B cell (primary cell): ENCODE data around the gene SNX32. TPM values are rescaled to one million over a fixed set of nuclear protein-coding genes. Genes with fewer than 3 reads are reported as not detected.

Experiments used
- ATAC-seq: fragments of 200-7000 bp; cut with Tn5 transposase; one replicate; pipeline ENCODE4 v1.10.0; 2021; ENCODE audit warnings: low read depth, mild to moderate bottlenecking, moderate number of reproducible peaks, moderate library complexity
- CTCF ChIA-PET: fragments of 350-600 bp; sonication (Branson Sonifier 250); formaldehyde crosslinking; loops from one replicate; lab custom pipeline; 2021; ENCODE audit warnings: antibody characterized with exemption, inconsistent platforms; lab: Charles Lee
- POLR2A ChIA-PET: fragments of 350-600 bp; sonication (Branson Sonifier 250); formaldehyde crosslinking; loops from one replicate; lab custom pipeline; 2021; ENCODE audit warnings: antibody characterized with exemption; lab: Charles Lee
- DNase-seq: peaks from one replicate; pipeline ENCODE4 v3.0.0; 2013
- H2AFZ ChIP-seq: 2 replicates; pipeline ENCODE4 v1.6.1; 2012; ENCODE audit warnings: mild to moderate bottlenecking, low read depth, low read length; ENCODE audit not compliant: insufficient read depth, poor library complexity, severe bottlenecking
- H3K27ac ChIP-seq, 2 donors: 1 replicate in 1 of 2; 2 replicates in 1 of 2; pipeline ENCODE4 v1.5.1; 2012 to 2013; ENCODE audit warnings: low read length in 2 of 2, mild to moderate bottlenecking in 2 of 2, moderate library complexity in 1 of 2
- H3K27me3 ChIP-seq, 4 experiments: fragments of 200-600 bp in 1 of 4; sonication (generic) in 1 of 4; replicated peaks in 1 of 4; 1 replicate in 2 of 4; 2 replicates in 2 of 4; pipeline versions ENCODE4 v1.6.1 to v1.7.0; 2013 to 2016; ENCODE audit warnings: low read length in 3 of 4, mild to moderate bottlenecking in 2 of 4, mixed read lengths in 1 of 4, moderate library complexity in 1 of 4; ENCODE audit not compliant: insufficient read depth in 4 of 4, control insufficient read depth in 3 of 4; ENCODE audit errors: control extremely low read depth in 1 of 4
- H3K36me3 ChIP-seq, 2 experiments: replicated peaks in 1 of 2; 1 replicate in 1 of 2; 2 replicates in 1 of 2; pipeline versions ENCODE4 v1.6.1 to v1.7.1; 2013; ENCODE audit warnings: low read length in 1 of 2; ENCODE audit not compliant: insufficient read depth in 2 of 2, control insufficient read depth in 1 of 2; ENCODE audit errors: control extremely low read depth in 1 of 2, extremely low read depth in 1 of 2
- H3K4me1 ChIP-seq, 2 donors: fragments of 200-600 bp in 1 of 2; sonication (generic) in 1 of 2; 1 replicate in 1 of 2; 2 replicates in 1 of 2; pipeline versions ENCODE4 v1.5.1 to v1.6.1; 2013 to 2017; ENCODE audit warnings: low read length in 2 of 2; ENCODE audit not compliant: control insufficient read depth in 2 of 2, insufficient read depth in 2 of 2
- H3K4me2 ChIP-seq: replicated peaks from 2 replicates; pipeline ENCODE3; 2012; ENCODE audit warnings: mild to moderate bottlenecking, low read depth, low read length; ENCODE audit not compliant: poor library complexity, severe bottlenecking
- H3K4me3 ChIP-seq, 5 experiments: fragments of 200-600 bp in 1 of 5; sonication (generic) in 1 of 5; 1 replicate in 3 of 5; 2 replicates in 2 of 5; pipeline versions ENCODE4 v1.5.1 to v1.7.0; 2011 to 2016; ENCODE audit warnings: low read length in 4 of 5, mild to moderate bottlenecking in 4 of 5, low read depth in 2 of 5, control low read depth in 1 of 5, moderate library complexity in 1 of 5; ENCODE audit not compliant: insufficient read depth in 1 of 5; ENCODE audit errors: control extremely low read depth in 1 of 5, extremely low read depth in 1 of 5
- H3K79me2 ChIP-seq: fragments of 200-600 bp; sonication (generic); one replicate; pipeline ENCODE4 v1.6.0; 2016; ENCODE audit warnings: low read length; ENCODE audit not compliant: control insufficient read depth, insufficient read depth
- H3K9ac ChIP-seq: fragments of 200-600 bp; sonication (generic); 2 replicates; pipeline ENCODE4 v1.6.1; 2017; ENCODE audit warnings: mild to moderate bottlenecking, low read length, moderate library complexity
- H3K9me3 ChIP-seq, 3 donors: one replicate each; pipeline versions ENCODE4 v1.6.1 to v1.7.1; 2013; ENCODE audit warnings: low read length in 2 of 3; ENCODE audit not compliant: control insufficient read depth in 2 of 3, insufficient read depth in 1 of 3; ENCODE audit errors: control extremely low read depth in 1 of 3
- H4K20me1 ChIP-seq: 2 replicates; pipeline ENCODE4 v1.6.0; 2012; ENCODE audit warnings: mild to moderate bottlenecking, low read length; ENCODE audit not compliant: insufficient read depth, control insufficient read depth, poor library complexity, severe bottlenecking
- H3K27ac Mint-ChIP-seq: one replicate; pipeline ENCODE4 v1.8.0; 2021; ENCODE audit warnings: mixed read lengths
- H3K27me3 Mint-ChIP-seq: one replicate; pipeline ENCODE4 v1.8.0; 2021; ENCODE audit warnings: mixed read lengths
- H3K4me1 Mint-ChIP-seq: one replicate; pipeline ENCODE4 v1.8.0; 2021; ENCODE audit warnings: mixed read lengths
- H3K4me3 Mint-ChIP-seq: one replicate; pipeline ENCODE4 v1.8.0; 2021; ENCODE audit warnings: mixed read lengths
- H3K9me3 Mint-ChIP-seq: one replicate; pipeline ENCODE4 v1.8.0; 2022; ENCODE audit warnings: mixed read lengths; ENCODE audit not compliant: insufficient read depth
- EZH2 ChIP-seq: IDR thresholded peaks from 2 replicates; pipeline ENCODE4 v1.6.1; 2012; ENCODE audit warnings: borderline replicate concordance, low read depth, mild to moderate bottlenecking, moderate library complexity, low read length; ENCODE audit not compliant: insufficient read depth, poor library complexity, severe bottlenecking
- whole genome bisulfite sequencing: methylation state at CpG from one replicate; pipeline ENCODE4 v1.1.5; 2013; ENCODE audit warnings: missing lambda C conversion rate; ENCODE audit not compliant: insufficient coverage; 5-methylcytosine and 5-hydroxymethylcytosine counted together
- intact Hi-C: fragments of 100-400 bp; cut with micrococcal nuclease; formaldehyde crosslinking; loops from one replicate; pipeline ENCODE4 v1.10.0; 2022
- polyA plus RNA-seq: library from polyadenylated mRNA; depleted of rRNA; stranded (reverse); fragments of >200 nt; gene quantifications from 2 replicates; pipeline ENCODE4 v1.2.3, GENCODE V29; 2012
- total RNA-seq, 2 donors: library from RNA; stranded (reverse); fragments of 120-200 nt in 1 of 2; gene quantifications; 1 replicate in 1 of 2; 2 replicates in 1 of 2; pipeline versions ENCODE4 v1.2.3 to v1.2.4, GENCODE V29; 2013 to 2022
- TF ChIP-seq, protein P1 (sequence below): fragments of 200-600 bp; IDR thresholded peaks from one replicate; pipeline ENCODE4 v1.8.0; 2022; ENCODE audit warnings: antibody characterized with exemption, mild to moderate bottlenecking

The SNX32 gene
- total and polyA plus RNA-seq, 2 donors (not counting 1 experiment from before 2014, with no cell fraction given): 0.57 to 0.89 TPM

DNA sequence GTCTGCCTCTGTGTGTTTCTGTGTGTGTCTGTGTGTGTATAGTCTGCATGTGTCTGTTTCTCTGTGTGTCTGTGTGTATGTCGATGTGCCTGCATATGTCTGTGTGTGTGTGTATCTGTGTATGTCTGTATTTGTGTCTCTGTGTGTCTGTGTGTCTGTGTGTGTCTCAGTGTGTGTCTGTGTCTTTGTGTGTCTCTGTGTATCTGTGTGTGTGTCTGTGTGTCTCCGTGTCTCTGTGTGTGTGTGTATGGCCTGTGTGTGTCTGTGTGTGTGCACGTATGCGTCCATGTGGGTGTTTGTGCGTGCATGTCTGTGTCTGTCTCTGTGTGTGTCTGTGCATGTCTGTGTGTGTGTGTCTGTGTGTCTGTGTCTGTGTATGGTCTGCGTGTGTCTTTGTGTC, 439 bp downstream of the SNX32 start:
- DNase-seq (no peak), ATAC-seq (no peak)
- no peaks in the 10 kb centered on the region for H3K36me3 ChIP-seq
- H3K4me3 Mint-ChIP-seq: no peak overlapping the region
- CTCF ChIA-PET: interaction anchor here (0.6 to 1.8 kb wide), 11 partner anchors 15 to 219 kb away, joined by 3 to 10 read pairs (median 4); partner anchors contain the start of genes AP5B1, FIBP, KAT5 and PCNX3
- intact Hi-C loops: no loop called here
- peak overlapping the region; percentile 90 for H3K4me2 ChIP-seq
- peaks cover 8% of the 10 kb centered on the region for H3K4me1 Mint-ChIP-seq
- no peaks in the 10 kb centered on the region for H3K27me3 Mint-ChIP-seq
- peaks cover 0 to 4% (median 0%) of the 10 kb centered on the region in 4 experiments for H3K27me3 ChIP-seq
- POLR2A ChIA-PET: interaction anchor here (0.8 to 2.1 kb wide), 5 partner anchors 16 to 168 kb away, joined by 3 to 10 read pairs (median 7); partner anchors contain the start of genes BANF1, EIF1AD and MUS81
- 43% methylated on average over 6 of the region's 6 CpGs for WGBS
- H3K27ac Mint-ChIP-seq: no peak overlapping the region
- no peaks in the 10 kb centered on the region for H3K9me3 Mint-ChIP-seq
- H3K4me3 ChIP-seq: peak overlapping the region; percentile 47 to 81 (median 67)
- peaks cover 13% of the 10 kb centered on the region for H3K79me2 ChIP-seq
- no peaks in the 10 kb centered on the region for H4K20me1 ChIP-seq
- H3K9ac ChIP-seq: peak overlapping the region; percentile 75
- TF ChIP-seq, protein P1, sequence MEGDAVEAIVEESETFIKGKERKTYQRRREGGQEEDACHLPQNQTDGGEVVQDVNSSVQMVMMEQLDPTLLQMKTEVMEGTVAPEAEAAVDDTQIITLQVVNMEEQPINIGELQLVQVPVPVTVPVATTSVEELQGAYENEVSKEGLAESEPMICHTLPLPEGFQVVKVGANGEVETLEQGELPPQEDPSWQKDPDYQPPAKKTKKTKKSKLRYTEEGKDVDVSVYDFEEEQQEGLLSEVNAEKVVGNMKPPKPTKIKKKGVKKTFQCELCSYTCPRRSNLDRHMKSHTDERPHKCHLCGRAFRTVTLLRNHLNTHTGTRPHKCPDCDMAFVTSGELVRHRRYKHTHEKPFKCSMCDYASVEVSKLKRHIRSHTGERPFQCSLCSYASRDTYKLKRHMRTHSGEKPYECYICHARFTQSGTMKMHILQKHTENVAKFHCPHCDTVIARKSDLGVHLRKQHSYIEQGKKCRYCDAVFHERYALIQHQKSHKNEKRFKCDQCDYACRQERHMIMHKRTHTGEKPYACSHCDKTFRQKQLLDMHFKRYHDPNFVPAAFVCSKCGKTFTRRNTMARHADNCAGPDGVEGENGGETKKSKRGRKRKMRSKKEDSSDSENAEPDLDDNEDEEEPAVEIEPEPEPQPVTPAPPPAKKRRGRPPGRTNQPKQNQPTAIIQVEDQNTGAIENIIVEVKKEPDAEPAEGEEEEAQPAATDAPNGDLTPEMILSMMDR: no peak
- TF ChIP-seq EZH2: no peak
- peak overlapping the region; percentile 91 for H2AFZ ChIP-seq
- no peaks in the 10 kb centered on the region for H3K9me3 ChIP-seq
- no peak overlapping the region for H3K27ac ChIP-seq
- H3K4me1 ChIP-seq: peaks cover 13 to 21% of the 10 kb centered on the region in 2 donors

- Histone ChIP-seq H3K4me3 (no peak overlapping the region), H3K27ac (no peak overlapping the region), H4K20me1 (no peaks in the 10 kb centered on the region), H3K79me2 (no peaks in the 10 kb centered on the region), H2AFZ (no peak overlapping the region), H3K4me1 (no peaks in the 10 kb centered on the region), H3K4me2 (no peak overlapping the region), H3K9ac (no peak overlapping the region), H3K9me3 (no peaks in the 10 kb centered on the region), H3K36me3 (no peaks in the 10 kb centered on the region), H3K27me3 (no peaks in the 10 kb centered on the region)
- ChIA-PET POLR2A (interaction anchor here (0.7 kb wide), 1 partner anchor 14 kb away, joined by 9 read pairs; no protein-coding TSS in a partner anchor), CTCF (interaction anchor here (0.7 kb wide), 2 partner anchors 42 to 302 kb away, joined by 5 to 6 read pairs; no protein-coding TSS in a partner anchor)
- no peaks in the 10 kb centered on the region for H3K4me1 Mint-ChIP-seq
- no peaks in the 10 kb centered on the region for H3K27me3 Mint-ChIP-seq
- no peak for ATAC-seq
- intact Hi-C loops: no loop called here
- TF ChIP-seq, protein P1: no peak
- no peak for TF ChIP-seq EZH2
- WGBS: 94% methylated on average over 4 of the region's 4 CpGs
- H3K27ac Mint-ChIP-seq: no peak overlapping the region
- no peaks in the 10 kb centered on the region for H3K9me3 Mint-ChIP-seq
- no peak overlapping the region for H3K4me3 Mint-ChIP-seq
- DNase-seq: no peak
Measured at GRCh38 chr11:65842144-65842543, 8.4 kb downstream of the SNX32 start.
